Peyer's patch (tissue), 4 donors: Measurements from ENCODE around the gene ALOXE3.

Experiments used
- CTCF ChIP-seq, 6 experiments: fragments of 450-650 bp in 4 of 6; fragments of 200-600 bp in 2 of 6; sonication (generic) in 1 of 6; IDR thresholded peaks; one replicate each; pipeline ENCODE4 v1.5.1; 2017 to 2019; ENCODE audit warnings: antibody characterized with exemption in 6 of 6, mild to moderate bottlenecking in 3 of 6, moderate library complexity in 1 of 6
- POLR2A ChIP-seq, 2 donors: fragments of 450-650 bp; IDR thresholded peaks; one replicate each; pipeline ENCODE4 v1.5.1; 2017; ENCODE audit warnings: antibody characterized with exemption in 2 of 2, mild to moderate bottlenecking in 2 of 2, moderate library complexity in 2 of 2

- TF ChIP-seq POLR2A (IDR thresholded peaks at IDR 0.05) (peak in 1 of 2 donors; percentile 29), CTCF (IDR thresholded peaks at IDR 0.05) (no peak)
Observed at GRCh38 chr17:8151641-8152111, 33.4 kb upstream of the ALOXE3 start.
